GM12878 (cell line): Measurements from ENCODE around the gene CCL20. TPM values are rescaled to one million over a fixed set of nuclear protein-coding genes. Genes with fewer than 3 reads are reported as not detected.

ENCODE experiments used
- ATAC-seq: fragments of 200-7000 bp; cut with Tn5 transposase; 3 replicates; pipeline ENCODE4 v1.9.1; 2020; ENCODE audit warnings: mild to moderate bottlenecking, moderate library complexity
- BruUV-seq: library from RNA; stranded (reverse); fragments of 400-500 nt; replicated peaks from 2 replicates; lab custom pipeline; 2021; lab: Mats Ljungman, UMichigan
- CTCF ChIA-PET: fragments of 300-600 bp; sonication (Branson Sonifier 250); formaldehyde crosslinking; extraction: SDS; loops from one replicate; lab custom pipeline; 2021; ENCODE audit warnings: inconsistent platforms; lab: Yijun Ruan, JAX
- POLR2A ChIA-PET: fragments of 350-600 bp; formaldehyde crosslinking; extraction: SDS; loops from one replicate; lab custom pipeline; 2021; ENCODE audit warnings: inconsistent platforms; lab: Charles Lee
- RAD21 ChIA-PET: fragments of 300-600 bp; sonication (Branson Sonifier 250); formaldehyde crosslinking; loops from one replicate; lab custom pipeline; 2023; ENCODE audit warnings: antibody characterized with exemption; ENCODE audit not compliant: unreplicated experiment; lab: Charles Lee
- SMC1A ChIA-PET: fragments of 300-600 bp; sonication (Branson Sonifier 250); formaldehyde crosslinking; loops from one replicate; lab custom pipeline; 2023; ENCODE audit not compliant: unreplicated experiment, uncharacterized antibody; lab: Charles Lee
- DNase-seq: peaks from one replicate; pipeline ENCODE4 v3.0.0-alpha.2; 2011; ENCODE audit warnings: low read depth, low spot score
- FAIRE-seq: peaks from 3 replicates; lab custom pipeline; 2011; peaks lifted over from hg19 to GRCh38; lab: Jason Lieb, UNC
- H2AFZ ChIP-seq: 2 replicates; pipeline ENCODE4 v1.6.0; 2011; ENCODE audit warnings: low read depth, low read length, control low read depth; ENCODE audit not compliant: control insufficient read depth
- H3K27ac ChIP-seq: 2 replicates; pipeline ENCODE4 v1.5.1; 2011; ENCODE audit warnings: control low read depth; ENCODE audit not compliant: control insufficient read depth, insufficient read depth
- H3K27me3 ChIP-seq, 2 experiments: replicated peaks in 1 of 2; 2 replicates each; pipeline versions ENCODE4 v1.6.0 to v1.6.1; 2011; ENCODE audit warnings: low read length in 1 of 2; ENCODE audit not compliant: control insufficient read depth in 2 of 2, insufficient read depth in 2 of 2
- H3K36me3 ChIP-seq, 2 experiments: 2 replicates each; pipeline ENCODE4 v1.5.1; 2011; ENCODE audit warnings: low read length in 1 of 2; ENCODE audit not compliant: control insufficient read depth in 2 of 2, insufficient read depth in 2 of 2
- H3K4me1 ChIP-seq: 2 replicates; pipeline ENCODE4 v1.6.1; 2011; ENCODE audit warnings: mild to moderate bottlenecking, low read length, moderate library complexity, mixed read lengths; ENCODE audit not compliant: control insufficient read depth, insufficient read depth
- H3K4me2 ChIP-seq: 2 replicates; pipeline ENCODE4 v1.6.0; 2011; ENCODE audit warnings: control low read depth; ENCODE audit not compliant: control insufficient read depth, insufficient read depth
- H3K4me3 ChIP-seq: fragments of 200-600 bp; sonication (generic); 2 replicates; pipeline ENCODE4 v1.5.1; 2016
- H3K79me2 ChIP-seq: 2 replicates; pipeline ENCODE4 v1.6.0; 2011; ENCODE audit warnings: low read length; ENCODE audit not compliant: control insufficient read depth, insufficient read depth
- H3K9ac ChIP-seq: 2 replicates; pipeline ENCODE4 v1.8.0; 2011; ENCODE audit warnings: low read length, control low read depth, mixed read lengths; ENCODE audit not compliant: control insufficient read depth, insufficient read depth
- H3K9me3 ChIP-seq: replicated peaks from 3 replicates; pipeline ENCODE4 v1.5.1; 2011; ENCODE audit warnings: mild to moderate bottlenecking, low read length; ENCODE audit not compliant: control insufficient read depth, insufficient read depth
- H4K20me1 ChIP-seq: 2 replicates; pipeline ENCODE4 v1.6.0; 2011; ENCODE audit not compliant: control insufficient read depth, insufficient read depth
- CEBPZ ChIP-seq: fragments of 150-350 bp; IDR thresholded peaks from 2 replicates; pipeline ENCODE4 v1.6.1; 2016; ENCODE audit warnings: low read depth, low read length
- CTCF ChIP-seq, 3 experiments: IDR thresholded peaks in 2 of 3; conservative IDR thresholded peaks in 1 of 3; 2 replicates each; pipeline ENCODE4 v1.5.1; 2011; ENCODE audit warnings: low read depth in 3 of 3, low read length in 3 of 3, mild to moderate bottlenecking in 3 of 3, control low read depth in 2 of 3, moderate library complexity in 2 of 3, inconsistent platforms in 1 of 3, mixed read lengths in 1 of 3; ENCODE audit not compliant: control insufficient read depth in 2 of 3, insufficient read depth in 1 of 3; ENCODE audit errors: extremely low read depth in 1 of 3
- DPF2 ChIP-seq: fragments of 450-650 bp; IDR thresholded peaks from 2 replicates; pipeline ENCODE4 v1.6.1; 2017; ENCODE audit warnings: mild to moderate bottlenecking
- EED ChIP-seq: sonication (generic); IDR thresholded peaks from 2 replicates; pipeline ENCODE4 v1.6.1; 2016; ENCODE audit warnings: antibody characterized with exemption, low read depth
- ETV6 ChIP-seq, 2 experiments: fragments of 450-650 bp in 1 of 2; IDR thresholded peaks in 1 of 2; conservative IDR thresholded peaks in 1 of 2; 2 replicates each; pipeline ENCODE4 v1.6.1; 2014; ENCODE audit warnings: antibody characterized with exemption in 1 of 2, borderline replicate concordance in 1 of 2, low read depth in 1 of 2, mild to moderate bottlenecking in 1 of 2, moderate library complexity in 1 of 2
- FOXM1 ChIP-seq: IDR thresholded peaks from 2 replicates; pipeline ENCODE4 v1.6.1; 2012; ENCODE audit warnings: low read depth, mild to moderate bottlenecking, inconsistent platforms, low read length, moderate library complexity
- MTA3 ChIP-seq: IDR thresholded peaks from 2 replicates; pipeline ENCODE4 v1.6.1; 2012; ENCODE audit warnings: low read length, inconsistent platforms, borderline replicate concordance
- MXI1 ChIP-seq: fragments of 150-350 bp; IDR thresholded peaks from 2 replicates; pipeline ENCODE4 v1.6.1; 2011; ENCODE audit warnings: low read depth, mild to moderate bottlenecking, inconsistent platforms, low read length, improper control_type of control experiment
- MYC ChIP-seq: IDR thresholded peaks from 2 replicates; pipeline ENCODE4 v1.6.1; 2011; ENCODE audit warnings: mild to moderate bottlenecking, low read length, moderate library complexity, inconsistent platforms; ENCODE audit not compliant: insufficient read depth, insufficient replicate concordance, insufficient read length, severe bottlenecking
- NBN ChIP-seq: fragments of 450-650 bp; IDR thresholded peaks from 2 replicates; pipeline ENCODE4 v1.6.1; 2016
- PRDM15 ChIP-seq: fragments of 450-650 bp; formaldehyde crosslinking; IDR thresholded peaks from 2 replicates; pipeline ENCODE4 v1.4.0; 2020; ENCODE audit warnings: mild to moderate bottlenecking, moderate library complexity
- RUNX3 ChIP-seq: IDR thresholded peaks from 2 replicates; pipeline ENCODE4 v1.6.1; 2012; ENCODE audit warnings: low read length, inconsistent platforms
- SPI1 ChIP-seq: IDR thresholded peaks from 2 replicates; pipeline ENCODE4 v1.6.1; 2011; ENCODE audit warnings: low read depth, mild to moderate bottlenecking, low read length, moderate library complexity, borderline replicate concordance; ENCODE audit not compliant: insufficient read depth
- STAT3 ChIP-seq: IDR thresholded peaks from 2 replicates; pipeline ENCODE4 v1.6.1; 2011; ENCODE audit warnings: low read depth, low read length, improper control_type of control experiment
- ZBED1 ChIP-seq: IDR thresholded peaks from 2 replicates; pipeline ENCODE4 v1.6.1; 2016; ENCODE audit warnings: borderline replicate concordance
- whole genome bisulfite sequencing: methylation state at CpG from one replicate; pipeline ENCODE4 v1.1.6; 2016; ENCODE audit warnings: low lambda C conversion rate; ENCODE audit not compliant: insufficient replicate concordance, insufficient coverage; ENCODE audit errors: missing lambda C conversion rate; 5-methylcytosine and 5-hydroxymethylcytosine counted together
- in situ Hi-C: fragments of 300-500 bp; cut with MboI; formaldehyde crosslinking; loops from 9 replicates; pipeline ENCODE4 v1.14.3; 2018; ENCODE audit warnings: mixed read lengths
- intact Hi-C: fragments of 100-400 bp; cut with micrococcal nuclease; formaldehyde crosslinking; loops from one replicate; pipeline ENCODE4 v1.14.2; 2022; ENCODE audit not compliant: unreplicated experiment
- polyA plus RNA-seq, 11 experiments: library from polyadenylated mRNA; depleted of rRNA in 4 of 11; unstranded in 6 of 11; stranded (reverse) in 5 of 11; fragments of >200 nt; fragmentation: Nextera tagmentation in 4 of 11; fragmentation: Illumina TruSeq in 1 of 11; extraction: Ambion mirVana in 4 of 11; extraction: Trizol in 1 of 11; gene quantifications; 1 replicate in 1 of 11; 2 replicates in 10 of 11; pipeline versions ENCODE4 v1.2.1 to v1.2.3, GENCODE V29; 2011 to 2016; ENCODE audit warnings: inconsistent platforms in 2 of 11, missing spikeins in 2 of 11, low read depth in 1 of 11
- total RNA-seq, 4 experiments: library from RNA; depleted of rRNA in 3 of 4; stranded (reverse); fragments of >200 nt in 3 of 4; fragmentation: Illumina TruSeq in 1 of 4; extraction: Trizol in 1 of 4; gene quantifications; 2 replicates each; pipeline versions ENCODE4 v1.2.1 to v1.2.3, GENCODE V29; 2013 to 2021

Gene CCL20
- total and polyA plus RNA-seq, 10 of the 15 experiments (the other 5 are each of a cell fraction or from before 2014, with no cell fraction given) = 5.5 to 35.7 (median 15.6) TPM

- ChIA-PET CTCF (no interaction called here), RAD21 (interaction anchor here (0.9 kb wide), 1 partner anchor 12 kb away, joined by 3 read pairs; no protein-coding TSS in a partner anchor), SMC1A (no interaction called here), POLR2A (interaction anchor here (1.3 kb wide), 1 partner anchor 30 kb away, joined by 3 read pairs; no protein-coding TSS in a partner anchor)
- FAIRE-seq (no peak), DNase-seq (no peak), ATAC-seq (no peak)
- no peaks in the 10 kb centered on the region for H3K27me3 ChIP-seq
- H3K4me1 ChIP-seq = no peaks in the 10 kb centered on the region
- TF ChIP-seq DPF2 = no peak
- no peak for TF ChIP-seq SPI1
- TF ChIP-seq MYC = no peak
- TF ChIP-seq ZBED1 = no peak
- no peak for TF ChIP-seq NBN
- TF ChIP-seq PRDM15 (CRISPR knock-in tag) = no peak
- TF ChIP-seq RUNX3 = no peak
- no peak for TF ChIP-seq EED
- no peak for TF ChIP-seq FOXM1
- TF ChIP-seq CTCF (IDR thresholded peaks at IDR 0.05 in 2 of 3, conservative IDR thresholded peaks at IDR 0.05 in 1 of 3; ENCODE audit: control insufficient read depth in 2 of 3, extremely low read depth in 1 of 3, insufficient read depth in 1 of 3, low read depth in 3 of 3, low read length in 3 of 3) = no peak
- no peak for TF ChIP-seq STAT3
- TF ChIP-seq CEBPZ = no peak
- no peak for TF ChIP-seq MXI1
- TF ChIP-seq ETV6 (conservative IDR thresholded peaks at IDR 0.05 in 1 of 2, IDR thresholded peaks at IDR 0.05 in 1 of 2; ENCODE audit: borderline replicate concordance in 1 of 2, low read depth in 1 of 2) = no peak
- TF ChIP-seq MTA3 = no peak
- in situ Hi-C loops = no loop called here
- H3K36me3 ChIP-seq = no peaks in the 10 kb centered on the region
- H3K79me2 ChIP-seq = no peaks in the 10 kb centered on the region
- H3K4me3 ChIP-seq = no peak overlapping the region
- H3K9me3 ChIP-seq = no peaks in the 10 kb centered on the region
- no peaks in the 10 kb centered on the region for H4K20me1 ChIP-seq
- H3K27ac ChIP-seq = no peak overlapping the region
- intact Hi-C loops = no loop called here
- H2AFZ ChIP-seq = no peak overlapping the region
- H3K9ac ChIP-seq = no peak overlapping the region
- H3K4me2 ChIP-seq = no peak overlapping the region
- no TSS peak for BruUV-seq
- 26% methylated on average over 2 of the region's 2 CpGs for WGBS
These were observed 10.3 kb downstream of the CCL20 start for GRCh38 chr2:227823922-227824321.
